Psoas muscle (tissue), 8 donors: ENCODE results near the gene UFSP2. TPM values are rescaled to one million over a fixed set of nuclear protein-coding genes. Genes with fewer than 3 reads are reported as not detected.

Experiments used
- ATAC-seq, 4 donors: fragments of 200-7000 bp; cut with Tn5 transposase; one replicate each; pipeline ENCODE4 v1.9.1; 2020; ENCODE audit warnings: moderate library complexity in 3 of 4, mild to moderate bottlenecking in 2 of 4
- DNase-seq, 2 donors: peaks; one replicate each; pipeline ENCODE4 v3.0.0-alpha.2; 2020
- H3K27ac ChIP-seq: fragments of 200-600 bp; one replicate; pipeline ENCODE4 v1.8.0; 2022
- H3K27me3 ChIP-seq, 3 donors: fragments of 200-600 bp in 1 of 3; one replicate each; pipeline versions ENCODE4 v1.6.1 to v1.8.0; 2013 to 2022; ENCODE audit warnings: low read length in 2 of 3, mild to moderate bottlenecking in 2 of 3, moderate library complexity in 1 of 3; ENCODE audit not compliant: insufficient read depth in 3 of 3
- H3K36me3 ChIP-seq, 2 donors: fragments of 200-600 bp in 1 of 2; one replicate each; pipeline versions ENCODE4 v1.6.1 to v1.8.0; 2013 to 2022; ENCODE audit warnings: low read depth in 1 of 2, mild to moderate bottlenecking in 1 of 2, moderate library complexity in 1 of 2; ENCODE audit not compliant: insufficient read depth in 1 of 2
- H3K4me1 ChIP-seq: fragments of 200-600 bp; one replicate; pipeline ENCODE4 v1.8.0; 2022
- H3K4me3 ChIP-seq: fragments of 200-600 bp; one replicate; pipeline ENCODE4 v1.8.0; 2022; ENCODE audit warnings: mild to moderate bottlenecking
- H3K9me3 ChIP-seq: fragments of 200-600 bp; one replicate; pipeline ENCODE4 v1.8.0; 2022
- CTCF ChIP-seq: fragments of 200-600 bp; IDR thresholded peaks from one replicate; pipeline ENCODE4 v1.8.0; 2022; ENCODE audit warnings: antibody characterized with exemption
- WGBS, 3 donors: extraction: QIAGEN DNeasy Blood & Tissue Kit; methylation state at CpG; one replicate each; pipeline versions ENCODE4 v1.1.6 to v1.1.7; 2013; 5-methylcytosine and 5-hydroxymethylcytosine counted together
- intact Hi-C, 2 donors: fragments of 100-400 bp; cut with DNase I; formaldehyde crosslinking; loops; one replicate each; pipeline versions ENCODE4 v1.11.0 to v1.14.2; 2022
- polyA plus RNA-seq, 3 donors: library from polyadenylated mRNA; stranded (reverse); fragments of 200-250 nt; gene quantifications; one replicate each; pipeline ENCODE4 v1.2.3, GENCODE V29; 2013
- total RNA-seq, 4 donors: library from RNA; stranded (reverse); fragmentation: NEBNext Ultra II Directional in 2 of 4; extraction: Animal tissue kit (Norgen Biotek cat#: 25700) in 2 of 4; gene quantifications; one replicate each; pipeline versions ENCODE4 v1.2.1 to v1.2.4, GENCODE V29; 2021 to 2023
- donor health status: healthy with polysubstance abuse.
- donor health status: DM: no; HTN: no; CAD: no; lungs with moderate emphysema.
- donor health status: Bipolar disorder and iron deficiency.
- donor health status: healthy.
- donor health status: DM: yes; HTN: yes; CAD: no.
- donor health status: DM: no; HTN: no; CAD: no.
- donor health status: DM: no; HTN: no; CAD: no.
- donor health status: DM: yes; HTN: yes; CAD: no.

The UFSP2 gene
- total and polyA plus RNA-seq, 7 donors: 22.5 to 45.5 (median 33.8) TPM

- H3K4me1 ChIP-seq: no peaks in the 10 kb centered on the region
- no peaks in the 10 kb centered on the region for H3K9me3 ChIP-seq
- ATAC-seq (peak; percentile 35 to 71 (median 55)), DNase-seq (peak; percentile 74 to 88)
- no peak for TF ChIP-seq CTCF
- H3K27ac ChIP-seq: peak overlapping the region; percentile 81
- 2 to 3% (median 2%) methylated on average over 36 to 41 of the region's 41 CpGs for WGBS, 3 donors
- H3K36me3 ChIP-seq: no peaks in the 10 kb centered on the region
- intact Hi-C loops: loop anchor here (2.0 to 5.0 kb wide), 3 partner anchors 122 to 567 kb away; no protein-coding TSS in a partner anchor
- no peaks in the 10 kb centered on the region for H3K27me3 ChIP-seq
- peak overlapping the region; percentile 77 for H3K4me3 ChIP-seq
These were observed 44.9 kb upstream of the UFSP2 start for GRCh38 chr4:185470501-185471195.

GRCh38 chr4:185469580-185470154 lies 43.9 kb upstream of the UFSP2 start:
- no peak for ATAC-seq

GRCh38 chr4:185468999-185469398 lies 43.2 kb upstream of the UFSP2 start:
- intact Hi-C loops: loop anchor here (5.0 kb wide), 1 partner anchor 42 kb away; the partner anchor contains the start of gene UFSP2 (in 2 of the 2)
- no peaks in the 10 kb centered on the region for H3K9me3 ChIP-seq

More at GRCh38 chr4:185469580-185470154, 43.9 kb upstream of the UFSP2 start:
- Histone ChIP-seq H3K4me3 (no peak overlapping the region), H3K9me3 (no peaks in the 10 kb centered on the region), H3K27ac (peak overlapping the region; percentile 81), H3K27me3 (no peaks in the 10 kb centered on the region), H3K36me3 (no peaks in the 10 kb centered on the region), H3K4me1 (no peaks in the 10 kb centered on the region)
- no peak for TF ChIP-seq CTCF
- WGBS, 3 donors: 61 to 76% (median 65%) methylated on average over 9 of the region's 9 CpGs
- DNase-seq: no peak
- intact Hi-C loops: loop anchor here (2.0 to 5.0 kb wide), 4 partner anchors 42 to 568 kb away; partner anchors contain the start of gene UFSP2 (in 2 of the 2)

GRCh38 chr4:185467991-185468390 lies 42.2 kb upstream of the UFSP2 start:
- Histone ChIP-seq H3K36me3 (no peaks in the 10 kb centered on the region), H3K27me3 (no peaks in the 10 kb centered on the region), H3K4me1 (no peaks in the 10 kb centered on the region), H3K9me3 (no peaks in the 10 kb centered on the region), H3K4me3 (no peak overlapping the region), H3K27ac (no peak overlapping the region)
- 86 to 88% (median 88%) methylated on average over 8 of the region's 8 CpGs for WGBS, 3 donors
- DNase-seq (no peak), ATAC-seq (no peak)
- TF ChIP-seq CTCF: no peak
- intact Hi-C loops: loop anchor here (5.0 kb wide), 1 partner anchor 41 kb away; the partner anchor contains the start of gene UFSP2 (in 2 of the 2)

More at GRCh38 chr4:185468999-185469398, 43.2 kb upstream of the UFSP2 start:
- no peaks in the 10 kb centered on the region for H3K27me3 ChIP-seq
- no peak overlapping the region for H3K4me3 ChIP-seq
- no peak for DNase-seq
- TF ChIP-seq CTCF: no peak
- H3K4me1 ChIP-seq: no peaks in the 10 kb centered on the region
- H3K36me3 ChIP-seq: no peaks in the 10 kb centered on the region
- ATAC-seq: no peak
- 78 to 82% (median 81%) methylated on average over 2 of the region's 2 CpGs for WGBS, 3 donors
- no peak overlapping the region for H3K27ac ChIP-seq
